Sciatic nerve (tissue), 2 donors: ENCODE results near the gene GDAP1L1. TPM values are rescaled to one million over a fixed set of nuclear protein-coding genes. Genes with fewer than 3 reads are reported as not detected.

ENCODE experiments used
- ATAC-seq: fragments of 200-7000 bp; cut with Tn5 transposase; one replicate; pipeline ENCODE4 v1.9.1; 2020; ENCODE audit warnings: mild to moderate bottlenecking, moderate library complexity
- DNase-seq: peaks from one replicate; pipeline ENCODE4 v3.0.0-alpha.2; 2020; ENCODE audit warnings: low spot score
- intact Hi-C: fragments of 100-400 bp; cut with DNase I; formaldehyde crosslinking; loops from one replicate; pipeline ENCODE4 v1.14.2; 2022
- total RNA-seq: library from RNA; stranded (reverse); fragmentation: NEBNext Ultra II Directional; extraction: Animal tissue kit (Norgen Biotek cat#: 25700); gene quantifications from one replicate; pipeline ENCODE4 v1.2.1, GENCODE V29; 2021
- donor health status: DM: no; HTN: no; CAD: no.
- donor health status: DM: no; HTN: no; CAD: no.

GDAP1L1 gene
- total RNA-seq, 1 donor from 2014 or later = not detected

GRCh38 chr20:44241796-44242195 lies 5.3 kb upstream of the GDAP1L1 start:
- no peak for DNase-seq
- no peak for ATAC-seq
- intact Hi-C loops = no loop called here

- intact Hi-C loops = no loop called here
- ATAC-seq = no peak
- no peak for DNase-seq
Measured at GRCh38 chr20:44245977-44246376, 1.1 kb upstream of the GDAP1L1 start.

- DNase-seq (no peak), ATAC-seq (peak; percentile 48)
- intact Hi-C loops = no loop called here
Measured at GRCh38 chr20:44247586-44248409, 690 bp downstream of the GDAP1L1 start.

- intact Hi-C loops = no loop called here
- ATAC-seq (no peak), DNase-seq (no peak)
Measured at GRCh38 chr20:44248410-44248759, 1.3 kb downstream of the GDAP1L1 start.

GRCh38 chr20:44251284-44251683 lies 4.2 kb downstream of the GDAP1L1 start:
- intact Hi-C loops = no loop called here
- ATAC-seq (no peak), DNase-seq (no peak)

- DNase-seq (no peak), ATAC-seq (no peak)
- intact Hi-C loops = no loop called here
Measured at GRCh38 chr20:44253528-44253927, 6.4 kb downstream of the GDAP1L1 start.

- intact Hi-C loops = no loop called here
- DNase-seq (no peak), ATAC-seq (no peak)
Measured at GRCh38 chr20:44254073-44254472, 7.0 kb downstream of the GDAP1L1 start.

GRCh38 chr20:44255942-44256341 lies 8.8 kb downstream of the GDAP1L1 start:
- DNase-seq (no peak), ATAC-seq (no peak)
- intact Hi-C loops = no loop called here

- intact Hi-C loops = no loop called here
- no peak for ATAC-seq
- no peak for DNase-seq
Measured at GRCh38 chr20:44256961-44257360, 9.9 kb downstream of the GDAP1L1 start.

GRCh38 chr20:44258226-44258890 lies 11.2 kb downstream of the GDAP1L1 start:
- ATAC-seq (no peak), DNase-seq (no peak)
- intact Hi-C loops = no loop called here

- intact Hi-C loops = no loop called here
- DNase-seq (no peak), ATAC-seq (no peak)
Measured at GRCh38 chr20:44264287-44264686, 17.2 kb downstream of the GDAP1L1 start.

- ATAC-seq (no peak), DNase-seq (no peak)
- intact Hi-C loops = no loop called here
Measured at GRCh38 chr20:44268802-44269201, 21.7 kb downstream of the GDAP1L1 start.

GRCh38 chr20:44271915-44272663 lies 25.0 kb downstream of the GDAP1L1 start:
- intact Hi-C loops = no loop called here
- no peak for DNase-seq
- ATAC-seq = no peak

GRCh38 chr20:44273231-44274215 lies 26.4 kb downstream of the GDAP1L1 start:
- DNase-seq (no peak), ATAC-seq (no peak)
- intact Hi-C loops = no loop called here

- DNase-seq = no peak
- intact Hi-C loops = no loop called here
- ATAC-seq = no peak
Measured at GRCh38 chr20:44274303-44275017, 27.4 kb downstream of the GDAP1L1 start.

- ATAC-seq (no peak), DNase-seq (no peak)
- intact Hi-C loops = no loop called here
Measured at GRCh38 chr20:44279228-44279627, 32.1 kb downstream of the GDAP1L1 start.

- DNase-seq (no peak), ATAC-seq (no peak)
- intact Hi-C loops = no loop called here
Measured at GRCh38 chr20:44280387-44280786, 33.3 kb downstream of the GDAP1L1 start.

- ATAC-seq (no peak), DNase-seq (no peak)
- intact Hi-C loops = no loop called here
Measured at GRCh38 chr20:44282192-44282591, 35.1 kb downstream of the GDAP1L1 start.
